Heart left ventricle (tissue), 16 donors: Measurements from ENCODE around the gene C9orf78. TPM values are rescaled to one million over a fixed set of nuclear protein-coding genes. Genes with fewer than 3 reads are reported as not detected.
"Not testable (repeated sequence)": the region's sequence is repeated elsewhere in the genome, so short reads cannot be mapped to it uniquely, and the experiment has no call there.

Experiments
- ATAC-seq, 4 donors: fragments of 200-7000 bp; cut with Tn5 transposase; one replicate each; pipeline ENCODE4 v1.9.1; 2020 to 2022; ENCODE audit warnings: moderate library complexity in 4 of 4, mild to moderate bottlenecking in 3 of 4, moderate number of reproducible peaks in 1 of 4
- DNase-seq, 5 donors: peaks; one replicate each; pipeline ENCODE4 v3.0.0-alpha.2; 2020
- H3K27ac ChIP-seq, 12 donors: fragments of 200-600 bp; sonication (generic) in 4 of 12; one replicate each; pipeline versions ENCODE4 v1.5.0 to v1.8.0; 2016 to 2022; ENCODE audit warnings: mild to moderate bottlenecking in 2 of 12
- H3K27me3 ChIP-seq, 9 donors: fragments of 200-600 bp; sonication (generic) in 2 of 9; one replicate each; pipeline versions ENCODE4 v1.5.1 to v1.8.0; 2016 to 2022; ENCODE audit warnings: mild to moderate bottlenecking in 3 of 9
- H3K36me3 ChIP-seq, 9 donors: fragments of 200-600 bp; sonication (generic) in 2 of 9; one replicate each; pipeline versions ENCODE4 v1.5.0 to v1.8.0; 2018 to 2022; ENCODE audit warnings: mild to moderate bottlenecking in 2 of 9
- H3K4me1 ChIP-seq, 12 donors: fragments of 200-600 bp; sonication (generic) in 4 of 12; one replicate each; pipeline versions ENCODE4 v1.5.0 to v1.8.0; 2016 to 2022; ENCODE audit warnings: mild to moderate bottlenecking in 3 of 12
- H3K4me3 ChIP-seq, 12 donors: fragments of 200-600 bp; sonication (generic) in 4 of 12; one replicate each; pipeline versions ENCODE4 v1.5.0 to v1.8.0; 2017 to 2022; ENCODE audit warnings: mild to moderate bottlenecking in 9 of 12, moderate library complexity in 4 of 12
- H3K9me3 ChIP-seq, 12 donors: fragments of 200-600 bp; sonication (generic) in 4 of 12; one replicate each; pipeline versions ENCODE4 v1.5.0 to v1.8.0; 2016 to 2022; ENCODE audit warnings: mild to moderate bottlenecking in 1 of 12
- POLR2A ChIP-seq, 2 donors: fragments of 450-650 bp; IDR thresholded peaks; one replicate each; pipeline ENCODE4 v1.6.1; 2017; ENCODE audit warnings: antibody characterized with exemption in 2 of 2, mild to moderate bottlenecking in 2 of 2, moderate library complexity in 2 of 2
- WGBS, 4 donors: extraction: QIAGEN DNeasy Blood & Tissue Kit in 2 of 4; methylation state at CpG; one replicate each; pipeline versions ENCODE4 v1.1.5 to v1.1.7; 2013 to 2018; 5-methylcytosine and 5-hydroxymethylcytosine counted together
- intact Hi-C, 10 donors: fragments of 100-400 bp; cut with DNase I; formaldehyde crosslinking; loops; one replicate each; pipeline versions ENCODE4 v1.11.1 to v1.14.2; 2022
- polyA plus RNA-seq, 2 donors: library from polyadenylated mRNA; stranded (reverse); fragments of 200-250 nt; gene quantifications; one replicate each; pipeline ENCODE4 v1.2.3, GENCODE V29; 2013
- total RNA-seq, 9 donors: library from RNA; depleted of rRNA in 2 of 9; stranded (reverse); fragments of >200 nt in 2 of 9; fragmentation: NEBNext Ultra II Directional in 3 of 9; extraction: Animal tissue kit (Norgen Biotek cat#: 25700) in 3 of 9; gene quantifications; one replicate each; pipeline versions ENCODE4 v1.1.0 to v1.2.4, GENCODE V29; 2016 to 2023
- TF ChIP-seq, protein P1 (sequence below), 12 donors: fragments of 200-600 bp; sonication (generic) in 4 of 12; IDR thresholded peaks; one replicate each; pipeline versions ENCODE4 v1.5.0 to v1.8.0; 2018 to 2022; ENCODE audit warnings: antibody characterized with exemption in 12 of 12, mild to moderate bottlenecking in 5 of 12
- donor health status: ischemic (EF 13 %, LVEDD 7.1; RV severe dilation, severe dysfunction).
- donor health status: healthy with polysubstance abuse.
- donor health status: DM: no; HTN: yes; CAD: no.
- donor health status: DM: no; HTN: no; CAD: no.
- donor health status: ischemic (EF 25% LVEDD 6.9; RV normal size, moderate dysfunction).
- donor health status: ischemic (EF 25% LVEDD 5.7; RV mildly dilated, moderate dysfunction).
- donor health status: healthy.
- donor health status: DM: yes; HTN: yes; CAD: no.
- donor health status: ischemic (EF 35%, LVEDD 5.7; RV mildly dilated, moderate dysfunction).
- donor health status: nonischemic (EF 11% LVEDD 7.7; RV severe dilation, severe dysfunction).
- donor health status: DM: yes; HTN: yes; CAD: no.
- donor health status: PGD.
- donor health status: ischemic (EF 29% LVEDD 5.4; RV normal size, mild dysfunction).
- donor health status: nonischemic (EF 23%, LVEDD 6.1; RV moderate dilation, normal function).

The C9orf78 gene
- total and polyA plus RNA-seq, 11 donors = 28.4 to 69.2 (median 33.2) TPM

GRCh38 chr9:129794549-129794948, 40.5 kb downstream of the C9orf78 start:
- DNase-seq = no peak
- TF ChIP-seq POLR2A (IDR thresholded peaks at IDR 0.05) = no peak
- TF ChIP-seq, protein P1, sequence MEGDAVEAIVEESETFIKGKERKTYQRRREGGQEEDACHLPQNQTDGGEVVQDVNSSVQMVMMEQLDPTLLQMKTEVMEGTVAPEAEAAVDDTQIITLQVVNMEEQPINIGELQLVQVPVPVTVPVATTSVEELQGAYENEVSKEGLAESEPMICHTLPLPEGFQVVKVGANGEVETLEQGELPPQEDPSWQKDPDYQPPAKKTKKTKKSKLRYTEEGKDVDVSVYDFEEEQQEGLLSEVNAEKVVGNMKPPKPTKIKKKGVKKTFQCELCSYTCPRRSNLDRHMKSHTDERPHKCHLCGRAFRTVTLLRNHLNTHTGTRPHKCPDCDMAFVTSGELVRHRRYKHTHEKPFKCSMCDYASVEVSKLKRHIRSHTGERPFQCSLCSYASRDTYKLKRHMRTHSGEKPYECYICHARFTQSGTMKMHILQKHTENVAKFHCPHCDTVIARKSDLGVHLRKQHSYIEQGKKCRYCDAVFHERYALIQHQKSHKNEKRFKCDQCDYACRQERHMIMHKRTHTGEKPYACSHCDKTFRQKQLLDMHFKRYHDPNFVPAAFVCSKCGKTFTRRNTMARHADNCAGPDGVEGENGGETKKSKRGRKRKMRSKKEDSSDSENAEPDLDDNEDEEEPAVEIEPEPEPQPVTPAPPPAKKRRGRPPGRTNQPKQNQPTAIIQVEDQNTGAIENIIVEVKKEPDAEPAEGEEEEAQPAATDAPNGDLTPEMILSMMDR (IDR thresholded peaks at IDR 0.05) = no peak
- WGBS, 4 donors = 75 to 89% (median 81%) methylated on average over 8 of the region's 8 CpGs
- H3K27ac ChIP-seq = no peak overlapping the region
- H3K4me3 ChIP-seq = no peak overlapping the region
- H3K9me3 ChIP-seq = no peaks in the 10 kb centered on the region
- peaks cover 0 to 5% (median 0%) of the 10 kb centered on the region in 12 donors for H3K4me1 ChIP-seq
- ATAC-seq = no peak
- peaks cover 0 to 10% (median 0%) of the 10 kb centered on the region in 9 donors for H3K27me3 ChIP-seq
- no peaks in the 10 kb centered on the region for H3K36me3 ChIP-seq
- intact Hi-C loops = loop anchor here in 1 of 10 donors (10.0 kb wide), 1 partner anchor 660 kb away; no protein-coding TSS in a partner anchor

DNA sequence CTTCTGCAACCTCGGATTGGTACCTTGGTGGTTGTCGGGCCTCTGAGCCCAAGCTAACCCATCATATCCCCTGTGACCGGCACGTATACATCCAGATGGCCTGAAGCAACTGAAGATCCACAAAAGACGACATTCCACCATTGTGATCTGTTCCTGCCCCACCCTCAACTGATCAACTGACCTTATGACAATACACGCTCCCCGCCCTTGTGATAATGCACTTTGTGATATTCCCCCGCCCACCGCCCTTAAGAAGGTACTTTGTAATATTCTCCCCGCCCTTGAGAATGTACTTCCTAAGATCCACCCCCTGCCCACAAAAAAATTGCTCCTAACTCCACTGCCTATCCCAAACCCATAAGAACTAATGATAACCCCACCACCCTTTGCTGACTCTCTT, 48.6 kb downstream of the C9orf78 start:
- Histone ChIP-seq H3K9me3 (no peaks in the 10 kb centered on the region), H3K27me3 (peaks cover 0 to 10% (median 0%) of the 10 kb centered on the region in 9 donors), H3K36me3 (no peaks in the 10 kb centered on the region), H3K27ac (no peak overlapping the region), H3K4me1 (peaks cover 0 to 5% (median 0%) of the 10 kb centered on the region in 12 donors), H3K4me3 (no peak overlapping the region)
- TF ChIP-seq, protein P1 (IDR thresholded peaks at IDR 0.05) = no peak
- no peak for TF ChIP-seq POLR2A (IDR thresholded peaks at IDR 0.05)
- WGBS, 4 donors = 70 to 78% (median 74%) methylated on average over 10 of the region's 10 CpGs
- intact Hi-C loops = loop anchor here in 3 of 10 donors (2.0 to 5.0 kb wide), 3 partner anchors 48 to 59 kb away; no protein-coding TSS in a partner anchor
- ATAC-seq (no peak), DNase-seq (no peak)

- Histone ChIP-seq H3K27me3 (peaks cover 0 to 10% (median 0%) of the 10 kb centered on the region in 9 donors), H3K4me1 (peaks cover 0 to 5% (median 0%) of the 10 kb centered on the region in 12 donors), H3K36me3 (no peaks in the 10 kb centered on the region), H3K9me3 (no peaks in the 10 kb centered on the region), H3K27ac (no peak overlapping the region), H3K4me3 (no peak overlapping the region)
- 77 to 100% (median 92%) methylated on average over 1 of the region's 1 CpG for WGBS, 4 donors
- ATAC-seq = no peak
- no peak for DNase-seq
- no peak for TF ChIP-seq POLR2A (IDR thresholded peaks at IDR 0.05)
- TF ChIP-seq, protein P1 (IDR thresholded peaks at IDR 0.05) = no peak
- intact Hi-C loops = loop anchor here in 5 of 10 donors (2.0 to 5.0 kb wide), 5 partner anchors 47 to 647 kb away; partner anchors contain the start of gene ASB6 (in 2 of the 5)
Measured at GRCh38 chr9:129785866-129786265, 49.2 kb downstream of the C9orf78 start.

DNA sequence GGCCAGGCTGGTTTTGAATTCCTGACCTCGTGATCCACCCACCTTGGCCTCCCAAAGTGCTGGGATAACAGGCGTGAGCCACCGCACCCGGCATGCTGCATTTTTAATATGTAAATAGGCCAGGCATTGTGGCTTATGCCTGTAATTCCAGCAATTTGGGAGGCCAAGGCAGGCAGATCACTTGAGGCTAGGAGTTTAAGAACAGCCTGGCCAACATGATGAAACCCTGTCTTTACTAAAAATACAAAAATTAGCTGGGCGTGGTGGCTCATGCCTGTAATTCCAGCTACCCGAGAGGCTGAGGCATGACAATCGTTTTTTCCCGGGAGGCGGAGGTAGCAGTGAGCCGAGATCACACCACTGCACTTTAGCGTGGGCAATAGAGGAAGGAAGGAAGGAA, 50.1 kb downstream of the C9orf78 start:
- not testable (repeated sequence) for ATAC-seq
- intact Hi-C loops = loop anchor here in 9 of 10 donors (2.0 to 5.0 kb wide), 7 partner anchors 48 to 653 kb away; partner anchors contain the start of gene ASB6 (in 8 of the 9)

More for the DNA sequence above, 50.1 kb downstream of the C9orf78 start:
- not testable (repeated sequence) for H3K4me1 ChIP-seq, H3K36me3 ChIP-seq, H3K27ac ChIP-seq, H3K4me3 ChIP-seq, H3K9me3 ChIP-seq, H3K27me3 ChIP-seq, DNase-seq
- 69 to 76% (median 72%) methylated on average over 11 of the region's 11 CpGs for WGBS, 4 donors
